Measurements from ENCODE around the gene SEC22B.
"Not testable (repeated sequence)": the region's sequence is repeated elsewhere in the genome, so short reads cannot be mapped to it uniquely, and the experiment has no call there.

- not testable (repeated sequence) for TF ChIP-seq PAX5 (IDR thresholded peaks at IDR 0.05; ENCODE audit: insufficient read depth, low read length, severe bottlenecking); POLR2A (IDR thresholded peaks at IDR 0.05; ENCODE audit: low read depth, low read length); POLR2AphosphoS5 (IDR thresholded peaks at IDR 0.05; ENCODE audit: low read depth, low read length)
Observed at GRCh38 chr1:120141865-120142264, 34.5 kb downstream of the SEC22B start.

Data from GM12891 (cell line).